Activated naive CD4-positive, alpha-beta T cell treated with anti-CD3 and anti-CD28 coated beads, Interleukin-2, amount 50 U/mL, for 24 hours (primary cell): ENCODE data around the gene VPS51.

Experiments
- H3K27ac Mint-ChIP-seq: one replicate; pipeline ENCODE4 v1.8.0; 2021; ENCODE audit warnings: mild to moderate bottlenecking, mixed read lengths
- H3K27me3 Mint-ChIP-seq: one replicate; pipeline ENCODE4 v1.8.0; 2021; ENCODE audit warnings: mixed read lengths
- H3K36me3 Mint-ChIP-seq: one replicate; pipeline ENCODE4 v1.8.0; 2021; ENCODE audit warnings: mixed read lengths
- H3K4me1 Mint-ChIP-seq: one replicate; pipeline ENCODE4 v1.8.0; 2021; ENCODE audit warnings: mixed read lengths
- H3K4me3 Mint-ChIP-seq: one replicate; pipeline ENCODE4 v1.8.0; 2021; ENCODE audit warnings: mild to moderate bottlenecking, mixed read lengths
- H3K9me3 Mint-ChIP-seq: one replicate; pipeline ENCODE4 v1.8.0; 2021; ENCODE audit warnings: mixed read lengths

The VPS51 gene

GRCh38 chr11:65095974-65096806 is at the start of gene VPS51:
VPS51 (plus strand) TSS chr11:65096214; CDS start chr11:65096251, 37 bp downstream.
- H3K4me3 Mint-ChIP-seq = peak within 1 kb of the TSS; percentile 90
- H3K9me3 Mint-ChIP-seq = no peaks in the 10 kb centered on the region
- no peaks in the 10 kb centered on the region for H3K36me3 Mint-ChIP-seq
- H3K4me1 Mint-ChIP-seq = peaks cover 14% of the 10 kb centered on the region
- no peaks in the 10 kb centered on the region for H3K27me3 Mint-ChIP-seq
- peak within 1 kb of the TSS; percentile 94 for H3K27ac Mint-ChIP-seq

- peaks cover 21% of the 10 kb centered on the region for H3K4me1 Mint-ChIP-seq
These were observed 48.2 kb upstream of the VPS51 start for GRCh38 chr11:65047581-65048422.

GRCh38 chr11:65051398-65051858 is 44.6 kb upstream of the VPS51 start:
- peaks cover 22% of the 10 kb centered on the region for H3K4me1 Mint-ChIP-seq
- no peaks in the 10 kb centered on the region for H3K9me3 Mint-ChIP-seq
- no peak overlapping the region for H3K27ac Mint-ChIP-seq
- H3K27me3 Mint-ChIP-seq = no peaks in the 10 kb centered on the region
- H3K4me3 Mint-ChIP-seq = no peak overlapping the region
- H3K36me3 Mint-ChIP-seq = no peaks in the 10 kb centered on the region

More at GRCh38 chr11:65047581-65048422, 48.2 kb upstream of the VPS51 start:
- Mint-ChIP-seq H3K27ac (peak overlapping the region; percentile 82), H3K27me3 (no peaks in the 10 kb centered on the region), H3K9me3 (no peaks in the 10 kb centered on the region), H3K36me3 (no peaks in the 10 kb centered on the region), H3K4me3 (peak overlapping the region; percentile 84)

- no peaks in the 10 kb centered on the region for H3K27me3 Mint-ChIP-seq
- peaks cover 11% of the 10 kb centered on the region for H3K4me1 Mint-ChIP-seq
- peak overlapping the region; percentile 88 for H3K27ac Mint-ChIP-seq
- H3K9me3 Mint-ChIP-seq = no peaks in the 10 kb centered on the region
- peak overlapping the region; percentile 77 for H3K4me3 Mint-ChIP-seq
- H3K36me3 Mint-ChIP-seq = no peaks in the 10 kb centered on the region
These were observed 42.0 kb upstream of the VPS51 start for GRCh38 chr11:65053827-65054508.

- no peaks in the 10 kb centered on the region for H3K9me3 Mint-ChIP-seq
- peaks cover 14% of the 10 kb centered on the region for H3K4me1 Mint-ChIP-seq
- H3K27me3 Mint-ChIP-seq = no peaks in the 10 kb centered on the region
- no peak overlapping the region for H3K27ac Mint-ChIP-seq
- no peak overlapping the region for H3K4me3 Mint-ChIP-seq
- no peaks in the 10 kb centered on the region for H3K36me3 Mint-ChIP-seq
These were observed 40.5 kb upstream of the VPS51 start for GRCh38 chr11:65055538-65055937.

- no peak overlapping the region for H3K27ac Mint-ChIP-seq
- peaks cover 14% of the 10 kb centered on the region for H3K4me1 Mint-ChIP-seq
- H3K36me3 Mint-ChIP-seq = no peaks in the 10 kb centered on the region
- H3K4me3 Mint-ChIP-seq = no peak overlapping the region
- H3K9me3 Mint-ChIP-seq = no peaks in the 10 kb centered on the region
- H3K27me3 Mint-ChIP-seq = no peaks in the 10 kb centered on the region
These were observed 39.0 kb upstream of the VPS51 start for GRCh38 chr11:65056999-65057398.

- Mint-ChIP-seq H3K27me3 (no peaks in the 10 kb centered on the region), H3K4me3 (no peak overlapping the region), H3K4me1 (peaks cover 14% of the 10 kb centered on the region), H3K9me3 (no peaks in the 10 kb centered on the region), H3K36me3 (no peaks in the 10 kb centered on the region), H3K27ac (no peak overlapping the region)
These were observed 38.5 kb upstream of the VPS51 start for GRCh38 chr11:65057526-65057925.

GRCh38 chr11:65058012-65058411 is 38.0 kb upstream of the VPS51 start:
- Mint-ChIP-seq H3K27me3 (no peaks in the 10 kb centered on the region), H3K36me3 (no peaks in the 10 kb centered on the region), H3K4me1 (peaks cover 14% of the 10 kb centered on the region), H3K9me3 (no peaks in the 10 kb centered on the region), H3K27ac (no peak overlapping the region), H3K4me3 (no peak overlapping the region)

GRCh38 chr11:65058419-65059054 is 37.5 kb upstream of the VPS51 start, which contains the start of gene NAALADL1:
NAALADL1 (minus strand) TSS chr11:65058553; CDS start chr11:65058521, 32 bp downstream.
- H3K36me3 Mint-ChIP-seq = no peaks in the 10 kb centered on the region
- H3K27ac Mint-ChIP-seq = peak within 1 kb of the TSS; percentile 12
- no peaks in the 10 kb centered on the region for H3K9me3 Mint-ChIP-seq
- no peaks in the 10 kb centered on the region for H3K27me3 Mint-ChIP-seq
- no peak within 1 kb of the TSS for H3K4me3 Mint-ChIP-seq
- H3K4me1 Mint-ChIP-seq = peaks cover 12% of the 10 kb centered on the region

- H3K4me3 Mint-ChIP-seq = no peak overlapping the region
- peaks cover 3% of the 10 kb centered on the region for H3K4me1 Mint-ChIP-seq
- H3K27ac Mint-ChIP-seq = no peak overlapping the region
- no peaks in the 10 kb centered on the region for H3K9me3 Mint-ChIP-seq
- no peaks in the 10 kb centered on the region for H3K36me3 Mint-ChIP-seq
- H3K27me3 Mint-ChIP-seq = no peaks in the 10 kb centered on the region
These were observed 36.5 kb upstream of the VPS51 start for GRCh38 chr11:65059523-65059922.

GRCh38 chr11:65059959-65060824 is 35.8 kb upstream of the VPS51 start:
- Mint-ChIP-seq H3K9me3 (no peaks in the 10 kb centered on the region), H3K36me3 (no peaks in the 10 kb centered on the region), H3K4me1 (peaks cover 3% of the 10 kb centered on the region), H3K27ac (no peak overlapping the region), H3K4me3 (no peak overlapping the region), H3K27me3 (no peaks in the 10 kb centered on the region)

GRCh38 chr11:65060913-65061408 is 35.1 kb upstream of the VPS51 start:
- Mint-ChIP-seq H3K4me1 (peaks cover 3% of the 10 kb centered on the region), H3K27ac (no peak overlapping the region), H3K36me3 (no peaks in the 10 kb centered on the region), H3K27me3 (no peaks in the 10 kb centered on the region), H3K9me3 (no peaks in the 10 kb centered on the region), H3K4me3 (no peak overlapping the region)

GRCh38 chr11:65063532-65063931 is 32.5 kb upstream of the VPS51 start:
- no peaks in the 10 kb centered on the region for H3K9me3 Mint-ChIP-seq
- H3K4me3 Mint-ChIP-seq = no peak overlapping the region
- H3K27ac Mint-ChIP-seq = no peak overlapping the region

GRCh38 chr11:65064847-65065240 is 31.2 kb upstream of the VPS51 start:
- Mint-ChIP-seq H3K36me3 (no peaks in the 10 kb centered on the region), H3K4me1 (no peaks in the 10 kb centered on the region), H3K4me3 (no peak overlapping the region), H3K9me3 (no peaks in the 10 kb centered on the region), H3K27ac (no peak overlapping the region), H3K27me3 (no peaks in the 10 kb centered on the region)

More at GRCh38 chr11:65063532-65063931, 32.5 kb upstream of the VPS51 start:
- H3K4me1 Mint-ChIP-seq = peaks cover 3% of the 10 kb centered on the region
- no peaks in the 10 kb centered on the region for H3K36me3 Mint-ChIP-seq
- no peaks in the 10 kb centered on the region for H3K27me3 Mint-ChIP-seq
